Measurements from ENCODE around the gene CTDP1.

- TF ChIP-seq, protein P1, sequence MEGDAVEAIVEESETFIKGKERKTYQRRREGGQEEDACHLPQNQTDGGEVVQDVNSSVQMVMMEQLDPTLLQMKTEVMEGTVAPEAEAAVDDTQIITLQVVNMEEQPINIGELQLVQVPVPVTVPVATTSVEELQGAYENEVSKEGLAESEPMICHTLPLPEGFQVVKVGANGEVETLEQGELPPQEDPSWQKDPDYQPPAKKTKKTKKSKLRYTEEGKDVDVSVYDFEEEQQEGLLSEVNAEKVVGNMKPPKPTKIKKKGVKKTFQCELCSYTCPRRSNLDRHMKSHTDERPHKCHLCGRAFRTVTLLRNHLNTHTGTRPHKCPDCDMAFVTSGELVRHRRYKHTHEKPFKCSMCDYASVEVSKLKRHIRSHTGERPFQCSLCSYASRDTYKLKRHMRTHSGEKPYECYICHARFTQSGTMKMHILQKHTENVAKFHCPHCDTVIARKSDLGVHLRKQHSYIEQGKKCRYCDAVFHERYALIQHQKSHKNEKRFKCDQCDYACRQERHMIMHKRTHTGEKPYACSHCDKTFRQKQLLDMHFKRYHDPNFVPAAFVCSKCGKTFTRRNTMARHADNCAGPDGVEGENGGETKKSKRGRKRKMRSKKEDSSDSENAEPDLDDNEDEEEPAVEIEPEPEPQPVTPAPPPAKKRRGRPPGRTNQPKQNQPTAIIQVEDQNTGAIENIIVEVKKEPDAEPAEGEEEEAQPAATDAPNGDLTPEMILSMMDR (IDR thresholded peaks at IDR 0.05; ENCODE audit: low read length): no peak
- no peak for TF ChIP-seq EZH2 (optimal IDR thresholded peaks at IDR 0.05; ENCODE audit: low read depth, low read length)
- no peak for TF ChIP-seq EZH2phosphoT487 (IDR thresholded peaks at IDR 0.05; ENCODE audit: low read length)
These were observed 115.2 kb downstream of the CTDP1 start for GRCh38 chr18:79794846-79795245.

All from MM.1S (cell line).